Stimulated activated CD8-positive, alpha-beta memory T cell treated with anti-CD3 and anti-CD28 coated beads, Interleukin-4, amount 100 ng/mL, for 1 hour (primary cell): ENCODE data around the gene CBLB.

Source experiments
- DNase-seq, 2 donors: peaks; one replicate each; pipeline ENCODE4 v3.0.0-alpha.2; 2020; ENCODE audit warnings: low read depth in 2 of 2, low spot score in 1 of 2

The CBLB gene

DNA sequence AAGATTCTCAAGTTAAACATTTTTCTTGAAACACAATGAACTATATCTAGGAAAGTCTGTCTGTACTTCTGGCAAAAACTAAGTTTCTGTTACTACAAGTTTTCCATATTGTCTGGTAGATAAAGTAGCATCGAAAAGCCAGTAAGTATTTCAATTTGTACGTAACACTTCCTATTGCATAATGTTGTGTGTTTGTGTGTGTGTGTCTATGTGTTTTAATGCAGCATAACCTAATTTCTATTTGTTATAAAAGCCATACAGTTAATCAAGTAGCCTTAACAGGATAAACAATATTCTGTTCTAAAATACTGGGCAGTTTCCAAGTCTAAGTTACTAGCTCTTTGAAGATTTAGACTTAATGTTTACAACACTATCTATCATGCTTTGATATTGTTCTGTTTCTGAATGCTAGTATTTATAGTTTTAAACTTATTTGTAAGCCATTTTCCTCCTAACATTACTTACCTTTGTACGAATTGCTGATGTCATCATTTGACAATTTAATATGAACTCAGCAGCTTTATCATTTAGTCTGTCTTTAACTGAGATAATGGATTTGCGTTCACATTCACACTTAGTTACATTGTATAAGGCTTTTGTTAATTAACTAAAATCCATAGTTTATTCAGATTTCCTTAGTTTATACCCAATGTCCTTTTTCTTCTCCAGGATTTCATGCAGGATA, 163.9 kb downstream of the CBLB start:
- no peak for DNase-seq

DNA sequence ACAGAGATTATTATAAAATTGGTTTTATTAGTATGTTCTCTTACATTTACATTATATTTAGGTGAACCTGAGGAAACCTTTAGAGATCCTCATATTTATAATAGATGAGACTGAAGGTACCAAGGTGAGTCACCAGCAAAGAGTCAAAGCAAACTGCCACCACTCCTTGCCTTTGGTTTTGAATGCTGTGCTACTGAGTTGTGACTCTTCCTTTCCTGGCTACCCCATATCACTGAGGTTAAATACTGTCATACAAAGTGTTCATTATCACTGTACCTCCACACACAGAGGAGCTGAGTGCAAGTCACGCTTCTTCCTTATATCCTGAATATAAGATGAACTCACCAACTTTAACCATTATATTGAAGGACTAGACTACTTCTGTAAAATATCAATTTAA, 168.2 kb downstream of the CBLB start:
- DNase-seq = no peak

DNA sequence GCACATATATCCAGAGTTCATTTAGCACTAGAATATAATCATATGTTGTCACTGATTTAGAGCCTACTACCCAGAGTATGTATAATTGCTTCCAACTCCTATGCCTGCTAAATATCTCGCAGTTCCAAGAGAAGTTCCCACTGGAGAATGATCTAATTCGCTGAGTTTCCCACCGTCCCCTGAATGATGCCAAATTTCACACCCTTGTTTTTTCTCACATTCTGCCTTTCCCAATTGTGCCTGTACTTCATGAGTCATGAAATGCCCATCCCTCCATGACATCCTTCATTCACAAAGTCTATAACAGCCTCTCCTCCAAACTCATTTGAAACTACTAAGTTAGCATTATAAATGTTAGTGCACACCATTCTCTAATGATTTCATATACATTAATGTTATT, 177.2 kb downstream of the CBLB start:
- no peak for DNase-seq

DNA sequence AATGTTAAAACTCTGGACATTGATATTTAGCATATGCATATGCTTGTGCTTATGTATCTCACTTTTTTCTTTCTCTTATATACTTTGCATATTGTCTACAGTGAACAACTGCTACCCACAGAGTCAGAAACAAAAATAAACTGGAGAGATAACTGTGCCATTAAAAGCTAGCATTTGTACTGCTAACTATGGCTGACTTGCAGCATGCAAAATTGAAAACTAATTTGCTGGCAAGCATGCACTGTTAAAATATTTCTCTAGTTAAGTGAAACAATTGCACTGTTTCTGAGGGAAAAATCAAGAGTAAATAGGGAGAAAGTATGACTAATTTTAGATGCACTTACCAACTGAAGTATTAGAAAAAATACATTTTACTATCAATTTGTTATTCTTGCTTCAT, 177.8 kb downstream of the CBLB start:
- no peak for DNase-seq

DNA sequence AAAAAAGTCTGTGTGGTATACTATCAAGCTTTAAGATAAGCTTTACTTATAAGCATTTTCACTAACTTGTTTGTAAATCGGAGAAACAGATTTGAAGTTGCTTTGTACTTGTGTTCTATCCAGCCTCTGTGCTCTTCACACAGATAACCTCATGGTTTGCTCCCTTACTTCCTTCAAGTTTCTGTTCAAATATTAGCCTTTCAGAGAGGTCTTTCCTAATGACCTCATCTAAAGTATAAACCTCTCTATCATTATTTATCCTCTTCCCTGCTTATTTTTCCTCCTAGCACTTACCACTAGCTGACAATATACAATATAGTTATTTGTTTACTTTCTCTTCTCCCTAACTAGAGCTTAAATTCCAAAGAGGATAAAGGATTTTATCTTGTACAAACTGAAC, 180.0 kb downstream of the CBLB start:
- no peak for DNase-seq

DNA sequence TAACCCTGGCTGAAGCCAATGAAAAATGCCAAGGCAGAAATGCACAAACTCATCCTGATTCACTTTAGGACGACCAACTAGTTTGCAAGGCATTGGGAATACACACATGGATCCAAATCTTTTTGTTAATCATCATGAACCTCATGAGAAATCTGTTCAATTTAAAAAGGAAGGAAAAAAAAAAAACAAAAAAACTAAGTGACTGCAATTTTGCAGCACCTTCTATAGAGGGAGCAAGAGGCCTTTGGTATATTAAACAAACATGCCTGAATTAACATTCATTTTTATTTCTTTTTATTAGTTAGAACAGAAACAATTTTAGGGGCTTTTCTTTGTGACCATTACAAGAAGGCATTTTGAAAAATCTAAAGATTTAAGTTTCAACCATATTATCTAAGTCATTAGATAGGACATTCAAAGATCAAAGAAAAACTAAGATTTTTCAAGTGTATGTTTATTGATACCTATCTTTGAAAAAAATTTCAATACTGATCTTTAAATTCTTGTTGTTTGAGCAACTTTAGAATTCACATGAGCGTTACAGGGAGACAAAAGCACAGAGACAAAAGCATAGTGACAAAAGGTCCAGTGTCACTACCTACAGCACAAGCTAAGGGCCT, 182.4 kb downstream of the CBLB start:
- no peak for DNase-seq

DNA sequence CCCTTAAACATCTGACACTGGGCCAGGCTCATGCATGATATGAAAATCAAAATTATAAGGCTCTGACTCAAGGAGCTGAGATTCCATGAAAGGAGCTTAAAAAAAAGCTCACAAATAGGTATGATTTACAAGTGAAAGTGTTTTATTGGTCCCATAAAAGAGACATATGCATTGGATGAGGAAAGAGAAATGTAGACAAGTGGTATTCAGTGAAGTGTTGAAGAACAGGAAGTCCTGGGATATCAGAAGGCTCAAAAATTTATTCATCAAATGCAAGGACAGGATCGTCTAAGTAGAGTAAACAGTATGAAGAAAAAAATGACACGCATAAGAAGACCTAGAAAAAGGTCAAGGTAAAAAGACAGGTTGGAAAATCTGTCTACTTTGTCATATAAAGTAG, 188.9 kb downstream of the CBLB start:
- no peak for DNase-seq

DNA sequence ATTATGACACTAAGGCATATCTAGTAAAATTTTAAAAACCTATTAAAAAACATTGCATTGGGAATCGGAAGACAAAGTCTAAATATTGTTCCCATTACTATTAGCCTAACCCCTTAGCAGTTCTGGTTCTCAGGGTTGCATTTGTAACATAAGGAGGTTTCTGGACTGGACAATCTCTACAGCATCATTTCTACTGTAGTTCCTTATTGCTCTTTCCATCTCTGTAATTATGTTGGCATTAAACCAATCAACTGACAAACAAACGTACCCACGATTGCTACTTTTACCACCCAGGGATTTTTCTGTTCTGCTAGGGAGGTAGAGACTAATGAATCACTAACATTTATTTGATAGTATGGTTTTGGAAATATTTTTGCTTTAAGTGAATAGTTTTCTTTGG, 190.8 kb downstream of the CBLB start:
- no peak for DNase-seq

DNA sequence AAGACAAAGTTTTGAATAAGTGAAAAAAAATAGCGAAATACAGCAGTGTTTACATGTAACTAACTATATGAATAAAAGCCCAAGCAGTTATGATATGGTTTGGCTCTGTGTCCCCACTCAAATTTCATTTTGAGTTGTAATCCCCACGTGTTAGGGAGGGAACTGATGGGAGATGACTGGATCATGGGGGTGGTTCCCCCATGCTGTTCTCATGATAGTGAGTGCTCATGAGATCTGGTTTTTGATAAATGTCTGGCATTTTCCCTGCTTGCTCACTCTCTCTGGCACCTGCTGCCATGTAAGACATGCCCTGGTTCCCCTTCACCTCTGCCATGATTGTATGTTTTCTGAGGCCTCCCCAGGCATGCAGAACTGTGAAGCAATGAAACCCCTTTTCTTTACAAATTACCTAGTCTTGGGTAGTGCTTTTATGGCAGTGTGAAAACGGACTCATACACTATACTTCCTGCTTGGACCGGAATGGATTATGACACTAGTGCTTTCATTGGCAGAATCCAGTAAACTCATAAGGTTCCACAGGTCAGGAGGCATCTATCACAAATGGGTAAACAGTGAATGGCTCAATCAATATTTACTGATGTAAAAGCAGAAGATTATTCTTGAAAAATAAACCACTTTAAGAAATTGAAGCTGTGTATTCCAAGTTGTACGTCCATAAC, 192.1 kb downstream of the CBLB start:
- no peak for DNase-seq

DNA sequence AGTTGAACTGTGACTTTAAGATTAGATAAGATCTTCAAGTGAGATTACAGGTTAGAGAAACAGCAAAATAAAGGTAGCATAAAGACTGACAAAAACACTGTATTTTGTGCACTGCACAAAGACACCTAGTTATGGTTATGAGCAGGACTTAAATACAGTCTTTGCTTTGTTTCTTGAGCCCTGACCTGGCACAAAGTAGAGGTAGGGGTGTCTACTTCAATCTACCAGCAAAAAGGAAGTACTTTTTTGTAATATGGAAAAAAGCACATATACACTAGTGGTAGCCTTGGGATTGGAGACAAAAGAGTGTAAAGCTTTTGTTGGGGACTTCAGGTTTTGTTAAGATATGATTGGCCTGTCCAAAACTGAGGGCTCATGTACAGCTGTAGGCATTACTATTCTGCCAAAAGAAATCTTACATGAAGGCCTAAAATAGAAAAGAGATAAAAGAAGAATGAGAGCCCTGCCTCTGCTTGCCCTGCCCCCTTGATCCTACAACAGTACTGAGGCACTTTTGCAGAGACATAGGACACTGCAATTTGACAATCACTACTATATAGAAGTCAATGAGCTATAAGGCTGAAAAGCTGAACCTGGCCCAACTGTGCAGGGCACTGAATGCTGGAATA, 194.3 kb downstream of the CBLB start:
- no peak for DNase-seq

DNA sequence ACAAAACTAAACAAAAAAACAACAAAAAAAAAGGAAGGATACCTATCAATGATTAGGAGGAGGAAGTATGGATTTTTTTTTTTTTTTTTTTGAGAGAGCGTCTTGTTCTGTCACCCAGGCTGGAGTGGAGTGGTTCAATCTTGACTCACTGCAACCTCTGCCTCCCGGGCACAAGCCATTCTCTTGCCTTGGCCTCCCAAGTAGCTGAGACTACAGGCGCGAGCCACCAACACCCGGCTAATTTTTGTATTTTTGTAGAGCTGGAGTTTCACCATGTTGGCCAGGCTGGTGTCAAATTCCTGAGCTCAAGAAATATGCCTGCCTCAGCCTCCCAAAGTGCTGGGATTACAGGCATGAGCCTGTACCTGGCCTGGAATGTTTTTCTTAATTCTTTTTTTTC, 195.8 kb downstream of the CBLB start:
- DNase-seq = no peak

DNA sequence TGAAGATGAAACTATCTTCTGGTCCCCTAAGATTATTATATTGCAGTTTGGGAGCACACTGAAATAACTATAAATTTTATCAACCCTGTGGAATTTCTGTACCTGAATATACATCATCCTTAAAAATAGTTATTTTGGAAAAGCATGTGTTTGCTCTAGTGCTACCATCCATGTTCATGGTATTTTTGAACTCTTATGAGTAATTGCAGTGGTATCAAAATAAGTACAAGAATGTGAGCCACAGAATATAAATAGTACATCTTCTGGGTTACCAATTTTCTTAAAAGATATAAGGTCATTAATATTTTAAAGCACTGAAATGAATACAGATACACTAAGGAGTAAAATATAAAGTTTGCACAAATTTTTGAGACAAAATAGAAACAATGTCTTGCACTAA, 206.5 kb downstream of the CBLB start:
- no peak for DNase-seq

DNA sequence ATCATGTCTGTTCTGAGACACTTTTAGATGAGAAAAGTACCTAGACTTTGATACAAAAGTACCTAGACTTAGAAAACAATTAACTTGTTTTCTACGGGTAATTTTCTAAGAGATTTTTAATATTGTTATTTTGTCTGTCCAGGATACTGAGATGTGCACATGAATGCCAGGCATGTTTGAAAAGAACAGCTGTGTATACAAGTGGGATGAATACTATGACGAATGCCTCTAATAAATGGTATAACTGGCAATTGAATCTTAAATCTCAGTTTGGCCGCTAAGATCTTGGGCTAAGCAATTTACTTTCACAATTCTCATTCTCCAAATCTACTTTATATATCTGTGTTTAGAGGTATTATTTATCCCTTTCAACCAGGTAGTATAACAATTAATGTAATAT, 207.4 kb downstream of the CBLB start:
- DNase-seq = no peak

DNA sequence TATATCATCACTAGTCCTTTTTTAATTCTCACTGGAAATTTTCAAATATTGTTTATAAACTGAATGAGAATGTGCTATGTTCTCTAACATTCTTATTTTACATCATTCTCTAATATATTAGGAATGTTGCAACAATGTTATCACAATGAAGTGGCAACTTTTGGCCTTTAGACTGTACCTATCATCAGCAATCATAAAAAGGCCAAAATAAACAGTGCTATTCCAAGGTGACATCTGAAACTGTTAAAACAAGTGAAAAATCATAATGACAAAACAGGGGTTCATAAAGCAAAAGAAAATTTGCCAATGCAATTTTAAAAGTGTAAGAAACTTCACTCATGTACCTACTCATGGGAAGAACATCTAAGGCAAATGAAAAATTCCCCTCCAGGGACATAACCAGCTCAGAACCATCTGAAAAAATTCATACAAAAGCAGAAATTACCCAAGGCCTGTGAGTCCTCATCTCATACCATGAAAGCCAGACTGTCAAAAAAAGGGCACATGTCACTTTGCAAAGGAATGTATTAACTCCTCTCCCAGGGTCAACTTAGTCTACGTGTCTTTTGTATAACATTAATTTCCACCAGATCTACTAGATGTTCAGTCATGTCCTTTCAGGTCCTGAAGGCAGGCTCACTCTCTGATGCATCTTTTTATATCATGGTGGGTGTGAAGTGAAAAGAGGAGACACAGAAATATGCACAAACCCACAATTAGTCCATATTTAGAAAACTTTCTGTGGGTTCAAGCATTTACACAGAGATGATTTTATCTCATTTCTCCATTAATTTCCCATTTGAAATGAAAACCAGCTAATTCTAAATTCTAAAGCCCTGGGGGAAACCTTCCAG, 211.9 kb downstream of the CBLB start:
- no peak for DNase-seq

DNA sequence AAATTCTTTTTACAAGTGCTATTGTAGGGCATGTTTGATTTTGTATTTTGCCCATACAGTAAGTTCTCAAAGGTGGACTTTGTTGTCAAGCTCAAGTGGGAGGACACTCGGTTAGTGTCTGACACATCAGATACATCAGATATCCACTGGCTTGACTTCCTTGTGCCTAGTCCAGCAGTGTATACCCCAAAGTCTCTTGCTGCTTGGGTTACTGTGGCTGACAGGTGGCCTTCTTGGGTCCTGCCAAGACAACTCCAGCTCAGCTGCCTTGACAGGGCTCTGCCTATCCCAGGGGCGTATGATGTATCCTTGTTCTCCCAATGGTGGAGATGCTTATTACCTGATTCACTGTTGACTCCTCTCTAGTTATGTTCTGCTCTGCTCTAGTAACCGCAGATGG, 214.9 kb downstream of the CBLB start:
- no peak for DNase-seq

DNA sequence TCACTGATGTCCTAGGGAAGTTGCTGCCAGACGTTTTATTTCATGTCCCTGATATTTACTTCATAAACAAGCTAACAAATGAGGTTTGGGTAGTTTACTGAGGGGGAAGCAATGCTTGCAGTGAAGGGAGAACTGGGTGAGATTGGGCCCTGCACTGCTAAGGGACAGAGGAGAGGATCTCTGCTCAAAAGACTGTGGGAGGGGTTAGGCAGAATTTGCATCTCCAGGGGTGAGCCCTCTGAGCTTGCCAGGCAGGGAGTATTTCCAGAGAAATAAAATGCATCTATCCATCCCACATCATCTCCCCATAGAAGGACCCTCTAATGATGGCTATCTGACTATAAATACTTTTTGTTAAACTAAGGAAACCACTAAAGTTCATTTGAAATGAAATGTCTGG, 215.6 kb downstream of the CBLB start:
- DNase-seq = no peak

DNA sequence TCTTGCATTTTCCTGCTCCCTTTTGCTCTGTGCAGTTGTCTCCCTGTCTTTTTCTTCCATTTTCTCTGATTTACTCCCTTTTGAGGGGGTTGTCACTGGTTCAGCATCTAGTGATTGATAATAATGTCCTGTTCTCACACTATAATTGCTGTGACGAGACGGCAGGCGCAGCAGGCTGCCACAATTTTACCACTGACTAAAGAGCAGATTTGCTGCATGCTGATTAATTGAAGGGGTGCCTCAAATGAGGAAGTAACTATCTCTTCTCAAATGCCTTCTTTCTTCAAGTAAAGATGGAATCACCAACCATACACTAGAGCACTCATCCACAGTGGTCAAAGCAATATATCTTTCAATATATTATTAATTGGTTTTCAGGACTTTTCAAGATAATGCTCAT, 219.3 kb downstream of the CBLB start:
- DNase-seq = no peak

DNA sequence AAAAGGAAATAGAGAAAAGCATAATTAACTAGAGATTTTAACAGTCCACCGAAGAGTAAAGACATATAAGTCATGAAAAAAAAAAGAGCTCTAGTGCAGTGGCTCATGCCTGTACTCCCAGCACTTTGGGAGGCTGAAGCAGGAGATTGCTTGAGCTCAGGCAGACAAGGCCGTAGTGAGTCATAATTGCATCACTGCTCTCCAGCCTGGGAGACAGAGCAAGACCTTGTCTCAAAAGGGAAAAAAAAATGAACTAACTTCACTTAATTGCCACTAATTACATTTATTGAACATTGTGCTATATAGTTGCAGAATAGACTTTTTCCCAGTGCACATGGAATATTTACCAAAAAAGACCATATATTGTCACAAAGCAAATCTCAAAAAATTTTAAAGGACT, 221.8 kb downstream of the CBLB start:
- DNase-seq = no peak

DNA sequence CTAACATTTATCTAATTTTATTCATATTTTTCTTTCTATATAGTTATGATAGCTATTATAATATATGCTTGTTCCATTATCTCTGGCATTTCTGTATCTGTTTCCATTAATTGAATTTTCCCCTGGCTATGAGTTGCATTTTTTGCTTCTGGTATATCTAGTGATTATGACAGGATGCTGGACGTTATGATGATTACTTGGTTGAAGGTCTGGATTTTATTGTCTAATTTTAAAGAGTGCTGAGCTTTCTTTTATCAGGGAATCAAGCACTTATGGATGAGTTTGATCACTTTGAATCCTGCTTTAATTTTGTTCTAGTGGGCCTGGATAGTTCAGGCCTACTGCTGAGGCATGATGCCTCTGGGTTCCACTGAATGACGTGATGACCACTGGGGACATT, 229.7 kb downstream of the CBLB start:
- DNase-seq = no peak

DNA sequence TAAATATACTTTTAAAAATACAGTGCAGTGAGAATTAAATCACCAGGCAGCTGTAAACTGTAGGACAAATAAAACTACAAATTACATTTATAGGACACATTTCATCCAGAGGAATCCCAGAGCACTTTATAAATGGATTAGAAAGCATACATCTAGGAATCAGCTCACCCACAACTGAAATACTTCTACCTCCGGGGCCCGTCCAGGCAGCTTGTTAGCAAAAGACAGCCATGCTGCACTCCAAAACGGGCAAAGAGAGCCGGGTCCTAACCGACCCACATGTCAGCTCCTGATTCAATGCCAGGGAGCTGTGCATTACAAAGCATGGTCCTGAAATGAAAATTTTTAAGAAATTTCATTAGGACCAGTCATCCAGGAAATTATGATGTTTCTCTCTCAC, 234.1 kb downstream of the CBLB start:
- DNase-seq = no peak

DNA sequence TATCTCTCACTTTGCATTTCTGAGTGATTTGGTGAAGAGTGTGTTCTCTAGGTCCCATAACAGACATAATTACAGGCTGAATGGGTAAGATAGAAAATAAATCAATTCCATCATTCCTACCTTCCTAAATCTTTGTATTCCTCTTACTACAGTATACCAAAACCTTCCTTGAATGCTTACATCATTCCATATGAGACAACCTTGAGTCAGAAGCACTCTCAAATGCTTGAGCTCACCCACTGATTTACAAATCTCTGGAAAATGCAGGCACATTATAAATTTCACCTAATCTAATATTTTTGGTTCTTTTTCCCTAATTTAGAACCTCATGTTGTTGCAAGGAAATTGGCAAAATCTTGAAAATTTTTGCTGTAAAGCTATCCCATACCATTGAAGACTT, 239.1 kb downstream of the CBLB start:
- DNase-seq = no peak
